ENCODE measurements around the gene PXT1.

DNA sequence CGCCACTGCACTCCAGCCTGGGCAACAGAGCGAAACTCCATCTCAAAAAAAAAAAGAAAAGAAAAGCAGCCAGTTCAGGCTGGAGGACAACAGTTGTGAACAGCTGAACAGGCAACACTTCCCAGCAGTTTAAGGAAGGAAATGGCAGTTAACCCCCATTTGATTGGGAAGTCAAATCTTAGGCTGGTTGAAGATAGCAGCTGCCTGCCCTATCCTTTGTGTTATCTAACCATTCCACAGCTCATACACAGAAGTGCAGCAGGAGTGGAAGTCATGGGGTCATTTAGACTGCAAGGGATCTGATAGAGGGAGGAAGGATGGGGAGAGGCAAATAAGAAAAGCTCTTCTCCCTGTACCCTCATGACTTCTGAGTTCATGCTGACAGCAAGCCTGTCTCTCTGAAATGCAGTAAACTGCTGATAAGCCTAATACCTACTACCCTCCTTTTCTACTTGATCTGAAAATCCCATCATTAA, 35.4 kb upstream of the PXT1 start:
- no peak for TF ChIP-seq ZNF639 (tag by site-specific recombination; IDR thresholded peaks at IDR 0.05)
- no peak for TF ChIP-seq CTCF (tag by site-specific recombination; IDR thresholded peaks at IDR 0.05)
- TF ChIP-seq ZNF830 (tag by site-specific recombination; IDR thresholded peaks at IDR 0.05; ENCODE audit: low read depth) = no peak
- no peak for TF ChIP-seq ZSCAN16 (tag by site-specific recombination; IDR thresholded peaks at IDR 0.05)
- TF ChIP-seq TCF7L2 (IDR thresholded peaks at IDR 0.05; ENCODE audit: borderline replicate concordance, low read depth, low read length) = no peak
- TF ChIP-seq, protein P1, sequence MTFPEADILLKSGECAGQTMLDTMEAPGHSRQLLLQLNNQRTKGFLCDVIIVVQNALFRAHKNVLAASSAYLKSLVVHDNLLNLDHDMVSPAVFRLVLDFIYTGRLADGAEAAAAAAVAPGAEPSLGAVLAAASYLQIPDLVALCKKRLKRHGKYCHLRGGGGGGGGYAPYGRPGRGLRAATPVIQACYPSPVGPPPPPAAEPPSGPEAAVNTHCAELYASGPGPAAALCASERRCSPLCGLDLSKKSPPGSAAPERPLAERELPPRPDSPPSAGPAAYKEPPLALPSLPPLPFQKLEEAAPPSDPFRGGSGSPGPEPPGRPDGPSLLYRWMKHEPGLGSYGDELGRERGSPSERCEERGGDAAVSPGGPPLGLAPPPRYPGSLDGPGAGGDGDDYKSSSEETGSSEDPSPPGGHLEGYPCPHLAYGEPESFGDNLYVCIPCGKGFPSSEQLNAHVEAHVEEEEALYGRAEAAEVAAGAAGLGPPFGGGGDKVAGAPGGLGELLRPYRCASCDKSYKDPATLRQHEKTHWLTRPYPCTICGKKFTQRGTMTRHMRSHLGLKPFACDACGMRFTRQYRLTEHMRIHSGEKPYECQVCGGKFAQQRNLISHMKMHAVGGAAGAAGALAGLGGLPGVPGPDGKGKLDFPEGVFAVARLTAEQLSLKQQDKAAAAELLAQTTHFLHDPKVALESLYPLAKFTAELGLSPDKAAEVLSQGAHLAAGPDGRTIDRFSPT (tag by site-specific recombination; IDR thresholded peaks at IDR 0.05) = no peak

Data from HEK293 (cell line).